ENCODE data around the gene MORC4.
"Not testable (repeated sequence)": the region's sequence is repeated elsewhere in the genome, so short reads cannot be mapped to it uniquely, and the experiment has no call there.

The MORC4 gene

GRCh38 chrX:107000013-107000515 is at the start of gene MORC4:
MORC4 (minus strand) TSS chrX:107000212; CDS start chrX:106999969, 243 bp downstream.
- peak; percentile 68 for DNase-seq
- in situ Hi-C loops (cut with HindIII; ENCODE audit: low pct_ligation_motif_present, low pct_unique_long_range_greater_than_20kb, low sequenced_read_pairs): no loop called here

- in situ Hi-C loops (cut with HindIII; ENCODE audit: low pct_ligation_motif_present, low pct_unique_long_range_greater_than_20kb, low sequenced_read_pairs): no loop called here
These were observed 47.6 kb upstream of the MORC4 start for GRCh38 chrX:107047622-107048021.

DNA sequence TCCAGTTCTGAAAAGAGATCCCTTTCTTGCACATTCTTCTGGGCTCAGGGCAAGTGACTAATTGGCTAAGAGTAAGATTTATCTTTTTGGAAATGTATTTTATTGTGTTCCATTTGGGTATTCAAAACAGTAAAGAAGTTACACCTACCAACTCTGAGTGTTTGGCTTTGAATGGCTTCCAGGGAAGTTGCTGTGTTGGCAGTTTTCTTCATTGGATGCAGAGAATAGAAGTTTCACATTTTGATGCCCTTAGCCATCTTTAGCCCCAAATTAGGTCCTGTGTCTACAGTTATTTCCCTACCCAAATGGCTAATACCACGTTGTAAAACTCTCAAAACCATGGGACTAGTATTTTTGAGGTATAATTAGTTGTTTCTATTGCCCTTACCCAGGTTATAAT is 29.7 kb upstream of the MORC4 start:
- in situ Hi-C loops (cut with HindIII; ENCODE audit: low pct_ligation_motif_present, low pct_unique_long_range_greater_than_20kb, low sequenced_read_pairs): no loop called here
- no peak for DNase-seq

More at GRCh38 chrX:107047622-107048021, 47.6 kb upstream of the MORC4 start:
- DNase-seq: no peak

DNA sequence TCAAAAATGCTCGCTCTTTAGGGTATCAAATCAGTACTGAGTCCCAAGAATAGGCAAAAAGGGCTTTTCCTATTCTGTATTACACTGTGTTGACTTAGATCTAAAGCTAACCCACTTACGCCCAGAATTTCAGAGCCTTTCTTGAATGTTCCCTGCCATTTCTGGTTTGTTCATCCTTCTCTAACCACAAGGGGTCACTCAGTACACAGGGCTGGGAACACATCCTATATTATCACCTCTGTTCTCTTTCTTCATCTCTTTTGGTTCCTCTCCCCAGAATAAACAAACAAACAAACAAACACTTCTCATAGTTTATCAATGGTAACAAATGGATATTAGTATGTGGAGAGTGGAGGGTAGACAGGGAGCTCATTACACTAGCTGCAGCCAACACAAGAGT is 25.5 kb upstream of the MORC4 start:
- peak; percentile 21 for DNase-seq
- in situ Hi-C loops (cut with HindIII; ENCODE audit: low pct_ligation_motif_present, low pct_unique_long_range_greater_than_20kb, low sequenced_read_pairs): no loop called here

DNA sequence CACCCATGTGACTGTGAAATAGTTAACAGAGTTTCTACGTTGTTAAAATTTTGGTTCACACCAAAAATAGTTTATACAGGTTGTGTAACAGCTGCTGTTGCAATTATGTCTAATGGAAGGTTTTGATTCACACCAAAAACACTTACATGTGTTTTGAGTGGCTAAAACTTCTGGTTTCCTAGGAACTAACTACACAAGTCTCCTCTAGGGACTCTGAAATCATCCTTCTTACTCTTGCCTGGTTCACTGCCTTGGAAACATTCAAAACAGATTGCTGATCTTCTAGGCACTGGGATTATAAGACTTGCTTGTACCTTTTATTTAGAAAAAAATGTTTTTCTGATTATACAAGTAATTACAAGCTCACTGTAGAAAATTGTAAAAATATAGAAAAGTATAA is 14.9 kb upstream of the MORC4 start:
- DNase-seq: no peak
- in situ Hi-C loops (cut with HindIII; ENCODE audit: low pct_ligation_motif_present, low pct_unique_long_range_greater_than_20kb, low sequenced_read_pairs): no loop called here

DNA sequence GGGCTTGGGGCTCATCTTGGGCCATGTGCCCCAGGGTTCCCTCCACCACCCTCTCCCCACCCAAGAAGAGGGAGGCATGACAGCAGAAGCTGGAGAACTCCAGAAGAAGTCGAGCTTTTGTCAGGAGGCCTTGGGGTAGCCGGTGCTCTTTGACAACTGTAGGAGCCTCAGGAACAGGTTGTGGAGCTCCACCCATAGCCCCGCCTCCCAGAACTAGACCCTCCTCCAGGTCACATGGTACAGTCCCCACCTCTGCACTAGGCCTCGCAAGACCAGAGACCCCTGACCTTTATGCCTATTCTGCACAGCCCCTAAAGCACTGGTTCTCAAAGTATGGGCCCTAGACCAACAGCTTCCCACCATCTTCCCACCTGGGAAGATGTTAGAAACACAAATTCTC is 8.0 kb upstream of the MORC4 start:
- no peak for DNase-seq
- in situ Hi-C loops (cut with HindIII; ENCODE audit: low pct_ligation_motif_present, low pct_unique_long_range_greater_than_20kb, low sequenced_read_pairs): no loop called here

DNA sequence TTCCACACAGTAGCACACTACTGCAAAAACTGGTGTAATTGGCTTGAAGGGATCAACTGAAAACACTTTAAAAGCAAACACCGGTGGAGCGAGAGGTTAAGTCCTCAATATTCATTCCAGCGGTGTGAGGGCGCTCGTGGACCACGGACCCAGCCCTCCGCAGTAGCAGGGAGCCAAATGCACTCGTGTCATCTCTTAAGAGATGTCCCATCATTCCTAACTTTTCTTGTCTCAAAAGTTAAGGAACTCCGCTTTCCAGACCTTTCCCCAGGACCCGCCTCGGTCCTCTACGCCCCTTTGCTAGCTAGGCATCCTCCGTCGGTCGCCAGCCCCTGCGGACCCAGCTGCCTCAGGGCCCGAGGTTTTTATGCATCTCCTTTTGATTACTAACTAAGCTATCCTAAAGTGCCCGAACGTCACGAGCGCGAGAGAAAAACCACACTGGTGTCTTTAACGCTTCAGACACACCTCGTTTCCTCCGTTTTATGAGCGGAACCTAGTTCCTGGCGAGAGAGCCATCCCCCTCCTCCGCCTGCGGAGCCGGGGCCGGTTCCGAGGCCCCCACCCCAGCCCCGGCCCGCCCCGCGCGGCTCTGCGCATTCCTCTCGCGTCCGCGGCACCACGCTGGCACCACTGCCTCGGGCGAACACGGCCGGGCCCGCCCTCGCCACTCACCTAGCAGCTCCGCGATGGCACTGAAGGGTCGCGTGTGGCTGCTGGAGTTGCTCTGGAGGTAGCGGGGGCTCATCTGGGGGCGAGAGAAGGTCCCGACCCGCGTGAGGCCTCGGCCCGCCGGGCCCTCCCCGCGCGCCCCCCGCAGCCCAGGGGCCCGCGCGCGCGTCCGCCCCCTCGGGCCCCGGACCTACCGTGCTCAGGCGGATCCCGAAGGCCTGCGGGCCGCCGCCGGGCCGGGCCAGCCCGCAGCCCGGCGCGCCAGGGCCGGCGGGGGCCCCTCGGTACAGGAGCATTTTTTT is 723 bp downstream of the MORC4 start:
- DNase-seq: peak; percentile 51
- in situ Hi-C loops (cut with HindIII; ENCODE audit: low pct_ligation_motif_present, low pct_unique_long_range_greater_than_20kb, low sequenced_read_pairs): no loop called here

GRCh38 chrX:106997611-106998010 is 2.4 kb downstream of the MORC4 start:
- no peak for DNase-seq
- in situ Hi-C loops (cut with HindIII; ENCODE audit: low pct_ligation_motif_present, low pct_unique_long_range_greater_than_20kb, low sequenced_read_pairs): no loop called here

DNA sequence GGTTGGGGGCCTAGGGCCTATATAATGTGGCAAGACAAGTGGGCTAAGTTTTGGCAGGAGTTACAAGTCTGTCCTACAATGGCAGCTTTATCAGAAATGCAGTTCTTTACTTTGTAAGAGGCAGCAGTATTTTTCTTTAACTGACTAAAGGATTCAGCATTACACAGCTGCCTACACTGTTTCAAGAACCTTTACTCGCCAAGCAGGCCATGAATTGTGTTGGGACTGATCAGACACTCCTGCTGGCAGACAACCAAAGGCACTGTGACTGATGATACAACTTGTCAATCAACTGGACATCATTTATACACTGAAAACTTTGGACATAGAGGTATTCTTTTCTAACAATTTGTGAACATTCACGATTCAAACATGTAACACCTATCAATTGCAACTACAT is 4.3 kb downstream of the MORC4 start:
- DNase-seq: no peak
- in situ Hi-C loops (cut with HindIII; ENCODE audit: low pct_ligation_motif_present, low pct_unique_long_range_greater_than_20kb, low sequenced_read_pairs): no loop called here

GRCh38 chrX:106987488-106987887 is 12.5 kb downstream of the MORC4 start:
- in situ Hi-C loops (cut with HindIII; ENCODE audit: low pct_ligation_motif_present, low pct_unique_long_range_greater_than_20kb, low sequenced_read_pairs): no loop called here

DNA sequence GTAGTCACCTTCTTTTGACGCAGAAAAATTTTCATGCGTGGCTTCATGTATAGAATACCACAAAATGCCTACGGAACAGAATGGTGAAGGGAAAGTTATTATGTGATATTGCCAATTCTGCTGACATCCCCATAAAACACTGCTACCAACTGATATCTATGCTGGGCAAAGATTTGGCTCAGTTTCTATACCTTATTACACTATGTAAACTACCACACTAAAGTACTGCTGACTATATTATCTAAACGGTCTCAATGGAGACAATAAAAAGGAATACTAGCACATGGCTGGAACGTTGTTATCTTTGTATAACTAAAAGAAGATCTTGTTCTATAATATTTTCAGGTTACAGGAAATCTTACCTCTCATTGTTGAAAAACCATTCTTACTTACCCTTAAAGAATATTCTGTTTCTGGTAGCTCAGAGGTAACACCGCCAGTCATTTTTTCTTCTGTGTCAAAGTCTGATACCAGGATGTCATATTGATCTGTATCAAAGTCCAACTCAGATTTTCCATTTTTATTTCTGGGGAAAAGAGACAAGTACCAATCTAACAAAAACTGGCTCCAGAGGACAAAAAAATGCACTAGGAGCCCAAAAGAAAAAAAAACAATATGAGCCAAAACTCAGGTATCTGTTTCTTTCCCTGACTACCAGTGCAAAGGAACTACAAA is 18.9 kb downstream of the MORC4 start:
- DNase-seq: no peak
- in situ Hi-C loops (cut with HindIII; ENCODE audit: low pct_ligation_motif_present, low pct_unique_long_range_greater_than_20kb, low sequenced_read_pairs): no loop called here

More at GRCh38 chrX:106987488-106987887, 12.5 kb downstream of the MORC4 start:
- no peak for DNase-seq

GRCh38 chrX:106976416-106976815 is 23.6 kb downstream of the MORC4 start:
- in situ Hi-C loops (cut with HindIII; ENCODE audit: low pct_ligation_motif_present, low pct_unique_long_range_greater_than_20kb, low sequenced_read_pairs): no loop called here

DNA sequence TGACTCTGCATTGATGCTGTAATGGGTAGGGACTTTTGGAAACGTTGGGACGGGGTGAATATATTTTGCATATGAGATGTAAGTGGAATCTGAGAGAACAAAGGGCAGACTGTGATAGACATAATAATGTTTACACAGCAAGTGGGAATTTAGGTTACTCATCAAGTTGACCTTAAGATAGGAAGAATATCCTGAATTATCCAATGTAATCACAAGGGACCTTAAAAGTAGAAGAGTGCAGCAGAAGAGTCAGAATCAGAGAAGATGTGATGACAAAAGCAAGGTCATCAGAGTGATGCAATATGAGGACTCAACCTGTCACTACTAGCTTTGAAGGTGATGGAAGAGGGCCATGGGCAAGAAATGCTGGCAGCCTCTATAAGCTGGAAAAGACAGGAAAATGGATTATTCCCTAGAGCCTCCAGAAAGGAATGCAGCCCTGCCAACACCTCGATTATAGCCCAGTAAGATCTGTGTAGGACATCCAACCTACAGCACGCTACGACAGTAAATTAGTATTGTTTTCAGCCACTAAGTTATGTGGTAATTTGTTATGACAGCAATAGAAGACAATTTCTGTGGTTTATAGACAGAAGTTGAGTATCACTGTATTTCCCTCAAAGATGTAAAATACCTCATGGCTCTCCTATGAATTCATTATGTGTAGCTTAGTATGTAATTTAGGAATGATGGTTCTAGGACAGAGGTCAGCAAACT is 26.4 kb downstream of the MORC4 start:
- DNase-seq: no peak
- in situ Hi-C loops (cut with HindIII; ENCODE audit: low pct_ligation_motif_present, low pct_unique_long_range_greater_than_20kb, low sequenced_read_pairs): no loop called here

More at GRCh38 chrX:106976416-106976815, 23.6 kb downstream of the MORC4 start:
- DNase-seq: no peak

- in situ Hi-C loops (cut with HindIII; ENCODE audit: low pct_ligation_motif_present, low pct_unique_long_range_greater_than_20kb, low sequenced_read_pairs): no loop called here
- DNase-seq: no peak
These were observed 27.1 kb downstream of the MORC4 start for GRCh38 chrX:106972896-106973295.

DNA sequence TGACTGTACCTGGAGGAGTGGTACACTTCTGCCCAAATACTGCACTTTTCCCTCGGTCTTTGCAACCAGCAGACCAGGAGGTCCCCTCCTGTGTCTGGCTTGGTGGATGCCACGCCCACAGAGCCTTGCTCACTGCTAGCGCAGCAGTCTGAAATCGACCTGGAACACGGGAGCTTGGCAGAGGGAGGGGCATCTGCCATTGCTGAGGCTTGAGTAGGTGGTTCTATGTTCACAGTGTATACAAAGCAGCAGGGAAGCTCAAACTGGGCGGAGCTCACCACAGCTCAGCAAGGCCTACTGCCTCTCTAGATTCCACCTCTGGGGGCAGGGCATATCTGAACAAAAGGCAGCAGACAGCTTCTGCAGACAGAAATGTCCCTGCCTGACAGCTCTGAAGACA is 33.5 kb downstream of the MORC4 start:
- in situ Hi-C loops (cut with HindIII; ENCODE audit: low pct_ligation_motif_present, low pct_unique_long_range_greater_than_20kb, low sequenced_read_pairs); DNase-seq: not testable (repeated sequence)

DNA sequence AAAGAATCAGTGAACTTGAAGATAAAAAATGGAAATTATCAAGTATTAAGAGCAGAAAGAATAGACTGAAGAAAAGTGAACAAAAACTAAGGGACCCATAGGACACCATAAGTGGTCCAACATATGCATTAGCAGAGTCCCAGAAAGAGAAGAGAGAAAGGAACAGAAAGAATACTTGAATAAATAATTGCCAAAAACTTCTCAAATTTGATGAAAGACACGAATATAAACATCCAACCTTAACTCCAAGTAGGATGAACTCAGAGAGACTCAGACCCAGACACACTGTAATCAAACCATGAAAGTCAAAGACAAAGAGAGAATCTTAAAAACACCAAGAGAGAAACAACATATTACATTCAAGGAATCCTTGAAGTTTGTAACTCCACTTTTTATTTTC is 35.7 kb downstream of the MORC4 start:
- in situ Hi-C loops (cut with HindIII; ENCODE audit: low pct_ligation_motif_present, low pct_unique_long_range_greater_than_20kb, low sequenced_read_pairs): no loop called here
- DNase-seq: no peak

GRCh38 chrX:106963111-106963510 is 36.9 kb downstream of the MORC4 start:
- no peak for DNase-seq
- in situ Hi-C loops (cut with HindIII; ENCODE audit: low pct_ligation_motif_present, low pct_unique_long_range_greater_than_20kb, low sequenced_read_pairs): no loop called here

DNA sequence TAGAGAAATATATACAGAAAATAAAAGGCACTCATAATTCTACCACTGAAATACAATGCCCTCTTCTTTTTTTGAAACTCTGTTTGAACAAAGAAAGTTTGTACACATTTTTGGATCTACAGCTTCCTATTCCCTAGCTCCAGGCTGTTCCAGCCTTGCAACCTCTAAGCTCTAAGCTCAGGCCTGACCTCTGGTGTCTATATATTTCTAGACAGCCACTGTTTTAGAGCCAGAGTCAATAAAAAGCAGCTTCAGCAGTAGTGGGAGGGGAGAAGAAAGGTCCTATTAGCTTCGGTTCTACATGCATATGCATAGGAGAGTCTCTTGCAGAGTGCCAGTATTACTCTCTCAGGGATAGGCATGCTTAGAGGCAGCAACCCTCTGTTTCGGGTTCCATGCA is 40.1 kb downstream of the MORC4 start:
- DNase-seq: peak; percentile 49
- in situ Hi-C loops (cut with HindIII; ENCODE audit: low pct_ligation_motif_present, low pct_unique_long_range_greater_than_20kb, low sequenced_read_pairs): no loop called here

DNA sequence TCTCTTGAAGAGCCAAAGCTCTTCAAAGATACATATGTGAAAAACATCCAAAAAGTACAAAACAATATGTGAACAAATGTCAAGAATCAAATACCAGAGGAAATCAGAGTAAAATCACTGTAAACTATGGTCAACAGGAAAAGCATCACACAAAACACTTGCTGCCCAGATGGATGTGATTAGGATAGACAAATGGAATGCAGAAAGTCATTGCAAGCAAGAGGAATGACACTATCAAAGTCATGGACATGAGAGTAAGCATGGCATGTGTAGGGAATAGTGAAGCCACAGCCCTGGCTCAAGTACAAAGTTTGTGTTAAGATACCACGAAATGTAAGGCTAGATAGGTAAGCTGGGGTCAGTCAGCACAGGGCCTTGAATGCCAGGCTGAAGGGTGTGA is 42.2 kb downstream of the MORC4 start:
- DNase-seq: no peak
- in situ Hi-C loops (cut with HindIII; ENCODE audit: low pct_ligation_motif_present, low pct_unique_long_range_greater_than_20kb, low sequenced_read_pairs): no loop called here

All from ACHN (cell line).